Loucy (cell line): ENCODE measurements around the gene PHIP.

Experiments
- H2AFZ ChIP-seq: fragments of 200-600 bp; sonication (generic); 2 replicates; pipeline ENCODE4 v1.6.0; 2016; ENCODE audit warnings: antibody characterized with exemption, mild to moderate bottlenecking, low read length, moderate library complexity
- H3F3A ChIP-seq: fragments of 200-600 bp; 2 replicates; pipeline ENCODE4 v1.6.0; 2016; ENCODE audit warnings: antibody characterized with exemption, low read depth, mild to moderate bottlenecking
- H3K27me3 ChIP-seq: fragments of 200-600 bp; sonication (generic); 2 replicates; pipeline ENCODE4 v1.6.1; 2014; ENCODE audit warnings: low read length, mild to moderate bottlenecking; ENCODE audit not compliant: insufficient read depth, poor library complexity, severe bottlenecking
- H3K36me3 ChIP-seq: fragments of 200-600 bp; sonication (generic); 2 replicates; pipeline ENCODE4 v1.6.1; 2016; ENCODE audit warnings: low read length; ENCODE audit not compliant: insufficient read depth
- H3K4me1 ChIP-seq: fragments of 200-600 bp; sonication (generic); 2 replicates; pipeline ENCODE4 v1.5.1; 2014; ENCODE audit warnings: low read length, mild to moderate bottlenecking; ENCODE audit not compliant: insufficient read depth, poor library complexity, severe bottlenecking
- H3K4me2 ChIP-seq: fragments of 200-600 bp; sonication (generic); 2 replicates; pipeline ENCODE4 v1.6.0; 2014; ENCODE audit warnings: antibody characterized with exemption, low read length, low read depth, mild to moderate bottlenecking; ENCODE audit not compliant: poor library complexity, severe bottlenecking
- H3K4me3 ChIP-seq: fragments of 200-600 bp; sonication (generic); 2 replicates; pipeline ENCODE4 v1.5.1; 2014; ENCODE audit warnings: low read length, mild to moderate bottlenecking, mixed read lengths; ENCODE audit not compliant: poor library complexity, severe bottlenecking
- H3K79me2 ChIP-seq: fragments of 200-600 bp; sonication (generic); 2 replicates; pipeline ENCODE4 v1.6.1; 2014; ENCODE audit warnings: low read length; ENCODE audit not compliant: insufficient read depth
- H3K9ac ChIP-seq: fragments of 200-600 bp; sonication (generic); 2 replicates; pipeline ENCODE4 v1.6.0; 2014; ENCODE audit warnings: mild to moderate bottlenecking, low read depth, low read length, moderate library complexity; ENCODE audit not compliant: poor library complexity, severe bottlenecking
- H3K9me2 ChIP-seq: fragments of 200-600 bp; sonication (generic); replicated peaks from 2 replicates; pipeline ENCODE4 v1.6.1; 2016; ENCODE audit warnings: low read depth, low read length, mixed read lengths
- H3K9me3 ChIP-seq: fragments of 200-600 bp; sonication (generic); 2 replicates; pipeline ENCODE4 v1.6.1; 2014; ENCODE audit warnings: mild to moderate bottlenecking, antibody characterized with exemption, low read length, low read depth; ENCODE audit not compliant: insufficient read depth
- H4K20me1 ChIP-seq: fragments of 200-600 bp; sonication (generic); 2 replicates; pipeline ENCODE4 v1.6.0; 2014; ENCODE audit warnings: antibody characterized with exemption, low read length, mild to moderate bottlenecking; ENCODE audit not compliant: insufficient read depth, poor library complexity, severe bottlenecking
- CTCF ChIP-seq: fragments of 200-600 bp; sonication (generic); conservative IDR thresholded peaks from 2 replicates; pipeline ENCODE4 v1.5.1; 2014; ENCODE audit warnings: mild to moderate bottlenecking, antibody characterized with exemption, low read length
- EZH2phosphoT487 ChIP-seq: fragments of 200-600 bp; IDR thresholded peaks from 2 replicates; pipeline ENCODE4 v1.6.1; 2018; ENCODE audit warnings: antibody characterized with exemption, mild to moderate bottlenecking, moderate library complexity, borderline replicate concordance

The PHIP gene

GRCh38 chr6:79005024-79005423 is 73.0 kb downstream of the PHIP start:
- Histone ChIP-seq H3F3A (no peaks in the 10 kb centered on the region), H4K20me1 (peaks cover 9% of the 10 kb centered on the region), H2AFZ (no peak overlapping the region), H3K79me2 (no peaks in the 10 kb centered on the region), H3K4me1 (no peaks in the 10 kb centered on the region), H3K9me2 (no peaks in the 10 kb centered on the region), H3K36me3 (peaks cover 91% of the 10 kb centered on the region), H3K27me3 (no peaks in the 10 kb centered on the region), H3K9me3 (no peaks in the 10 kb centered on the region), H3K9ac (no peak overlapping the region), H3K4me3 (no peak overlapping the region), H3K4me2 (no peak overlapping the region)
- no peak for TF ChIP-seq EZH2phosphoT487
- no peak for TF ChIP-seq CTCF

- Histone ChIP-seq H3K4me1 (no peaks in the 10 kb centered on the region), H2AFZ (no peak overlapping the region), H3K9me3 (no peaks in the 10 kb centered on the region), H3K9me2 (no peaks in the 10 kb centered on the region), H3K79me2 (no peaks in the 10 kb centered on the region), H3K27me3 (no peaks in the 10 kb centered on the region), H3F3A (no peaks in the 10 kb centered on the region), H3K36me3 (peaks cover 91% of the 10 kb centered on the region), H3K4me2 (no peak overlapping the region), H4K20me1 (peaks cover 7% of the 10 kb centered on the region), H3K9ac (no peak overlapping the region), H3K4me3 (no peak overlapping the region)
- TF ChIP-seq CTCF, result no peak
- TF ChIP-seq EZH2phosphoT487, result no peak
Measured at GRCh38 chr6:79004239-79004638, 73.8 kb downstream of the PHIP start.

GRCh38 chr6:79001415-79001814 is 76.6 kb downstream of the PHIP start:
- H3F3A ChIP-seq, result no peaks in the 10 kb centered on the region
- peaks cover 90% of the 10 kb centered on the region for H3K36me3 ChIP-seq
- no peak overlapping the region for H3K4me3 ChIP-seq
- H3K79me2 ChIP-seq, result no peaks in the 10 kb centered on the region
- no peak overlapping the region for H3K9ac ChIP-seq
- H4K20me1 ChIP-seq, result no peaks in the 10 kb centered on the region
- no peaks in the 10 kb centered on the region for H3K4me1 ChIP-seq
- no peak overlapping the region for H3K4me2 ChIP-seq
- no peak overlapping the region for H2AFZ ChIP-seq
- no peaks in the 10 kb centered on the region for H3K27me3 ChIP-seq
- H3K9me2 ChIP-seq, result no peaks in the 10 kb centered on the region
- TF ChIP-seq EZH2phosphoT487, result no peak
- no peak for TF ChIP-seq CTCF
- H3K9me3 ChIP-seq, result no peaks in the 10 kb centered on the region
